Stimulated activated CD8-positive, alpha-beta memory T cell treated with anti-CD3 and anti-CD28 coated beads, Interleukin-4, amount 100 ng/mL, for 48 hours (primary cell): ENCODE measurements around the gene MPND.

Experiments
- DNase-seq: peaks from one replicate; pipeline ENCODE4 v3.0.0-alpha.2; 2020

Gene MPND

GRCh38 chr19:4350111-4350510 lies 6.7 kb downstream of the MPND start:
- no peak for DNase-seq

- DNase-seq: no peak
These were observed 7.4 kb downstream of the MPND start for GRCh38 chr19:4350726-4351125.

GRCh38 chr19:4352701-4353121 lies 9.3 kb downstream of the MPND start:
- peak; percentile 75 for DNase-seq

GRCh38 chr19:4354282-4354681 lies 10.9 kb downstream of the MPND start:
- no peak for DNase-seq

- DNase-seq: no peak
These were observed 11.5 kb downstream of the MPND start for GRCh38 chr19:4354897-4355296.

- DNase-seq: no peak
These were observed 13.9 kb downstream of the MPND start for GRCh38 chr19:4357095-4357797.

GRCh38 chr19:4357921-4358326 lies 14.6 kb downstream of the MPND start:
- DNase-seq: no peak

GRCh38 chr19:4358709-4359626 lies 15.6 kb downstream of the MPND start:
- DNase-seq: no peak

- DNase-seq: no peak
These were observed 16.3 kb downstream of the MPND start for GRCh38 chr19:4359627-4360000.

GRCh38 chr19:4360081-4360569 lies 16.8 kb downstream of the MPND start:
- DNase-seq: no peak

GRCh38 chr19:4360641-4361151 lies 17.3 kb downstream of the MPND start:
- DNase-seq: no peak

- no peak for DNase-seq
These were observed 18.0 kb downstream of the MPND start for GRCh38 chr19:4361152-4362046.

GRCh38 chr19:4362101-4362828 lies 18.9 kb downstream of the MPND start:
- no peak for DNase-seq

GRCh38 chr19:4362831-4363545 lies 19.6 kb downstream of the MPND start:
- no peak for DNase-seq

GRCh38 chr19:4363571-4364304 lies 20.4 kb downstream of the MPND start:
- DNase-seq: no peak

GRCh38 chr19:4365341-4365740 lies 22.0 kb downstream of the MPND start:
- no peak for DNase-seq

GRCh38 chr19:4365791-4366665 lies 22.7 kb downstream of the MPND start:
- no peak for DNase-seq

GRCh38 chr19:4366666-4367335 lies 23.4 kb downstream of the MPND start:
- DNase-seq: no peak

- DNase-seq: no peak
These were observed 24.0 kb downstream of the MPND start for GRCh38 chr19:4367336-4367723.
